Activated CD4-positive, alpha-beta T cell treated with anti-CD3 and anti-CD28 coated beads for 4 hours (primary cell): ENCODE data around the gene TEF.
A peak's percentile ranks its signal among the peaks of the same experiment; 100 is the strongest.
"Not testable (repeated sequence)": the region's sequence is repeated elsewhere in the genome, so short reads cannot be mapped to it uniquely, and the experiment has no call there.

Experiments used
- DNase-seq, 2 donors: peaks; one replicate each; pipeline ENCODE4 v3.0.0-alpha.2; 2020

Gene TEF

DNA sequence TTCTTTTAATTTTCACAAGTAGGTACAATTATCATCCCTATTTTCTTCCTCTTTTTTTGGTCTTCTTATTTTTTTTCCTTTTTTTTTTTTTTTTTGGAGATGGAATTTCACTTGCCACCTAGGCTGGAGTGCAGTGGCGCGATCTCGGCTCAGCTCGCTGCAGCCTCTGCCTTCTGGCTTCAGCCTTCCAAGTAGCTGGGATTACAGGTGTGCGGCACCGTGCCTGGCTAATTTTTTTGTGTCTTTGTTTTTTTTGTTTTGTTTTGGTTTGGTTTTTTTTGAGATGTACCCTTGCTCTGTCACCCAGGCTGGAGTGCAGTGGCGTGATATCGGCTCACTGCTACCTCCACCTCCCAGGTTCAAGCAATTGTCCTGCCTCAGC, 48.2 kb downstream of the TEF start:
- no peak for DNase-seq

DNA sequence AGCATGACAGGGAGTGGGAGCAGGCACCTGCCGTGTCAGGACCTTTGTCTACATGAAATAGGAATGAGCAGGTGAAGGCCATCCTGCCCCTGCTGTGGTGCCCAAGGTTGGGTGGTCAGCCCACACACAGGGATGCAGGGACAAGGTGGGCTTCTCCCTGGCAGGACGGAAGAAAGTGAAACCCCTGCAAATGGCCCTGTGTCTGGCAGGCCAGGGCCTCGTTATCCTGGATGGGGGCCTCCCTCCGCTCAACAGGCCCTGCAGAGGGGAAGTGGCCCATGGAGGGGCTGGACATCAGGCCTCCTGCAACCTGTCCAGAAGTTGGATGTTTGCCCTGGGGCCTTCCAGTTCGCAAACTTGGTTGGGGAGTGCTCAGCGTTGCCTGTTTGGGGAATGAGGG, 49.9 kb downstream of the TEF start:
- DNase-seq = no peak

DNA sequence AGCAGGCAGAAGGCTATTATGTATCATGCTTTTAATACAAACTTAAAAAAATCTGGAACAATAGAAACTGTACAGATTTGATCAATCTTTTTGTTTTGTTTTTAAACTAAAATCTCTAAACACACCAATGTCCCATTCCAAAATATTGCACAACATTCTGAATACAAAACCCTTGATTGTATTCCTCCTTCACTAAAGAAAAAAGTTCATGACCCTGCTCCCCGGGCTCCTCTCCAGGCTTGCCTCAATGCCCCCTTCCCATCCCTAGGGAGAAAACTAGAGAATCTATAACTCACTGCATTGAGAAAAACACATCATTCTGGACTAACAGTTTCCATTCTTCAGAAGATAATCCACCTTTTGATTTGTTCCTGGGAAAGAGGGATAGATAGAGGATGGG, 51.7 kb downstream of the TEF start:
- not testable (repeated sequence) for DNase-seq

DNA sequence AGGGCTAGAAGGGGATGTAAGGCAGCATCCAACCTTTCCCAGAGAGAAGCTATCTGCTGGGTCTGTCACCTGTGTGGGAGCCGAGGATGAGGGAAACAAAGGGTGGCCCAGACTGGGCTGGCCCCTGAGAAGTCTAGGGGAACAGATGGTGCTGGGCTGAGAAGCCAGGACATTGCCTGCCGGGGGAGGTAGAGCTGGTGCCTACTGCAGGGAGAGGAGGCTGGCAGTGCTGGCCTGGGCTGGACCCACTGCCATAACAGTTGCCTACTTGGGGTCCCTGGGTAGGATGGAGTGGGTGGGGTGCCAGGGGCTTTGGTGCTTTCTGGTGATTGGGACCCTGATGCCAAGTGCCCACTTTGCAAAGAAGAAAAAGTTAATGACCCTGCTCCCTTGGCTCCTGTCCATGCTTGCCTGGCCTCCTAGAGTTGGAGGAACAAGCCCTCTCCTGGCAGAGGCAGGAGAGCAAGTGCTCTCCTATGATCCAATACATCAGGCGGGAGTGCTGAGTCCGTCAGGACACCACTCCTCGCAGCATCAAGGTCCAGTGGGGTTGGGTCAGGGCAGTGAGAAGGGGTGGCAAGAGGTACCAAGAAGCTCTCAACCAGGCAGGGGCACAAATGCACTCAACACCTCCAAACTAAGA, 52.7 kb downstream of the TEF start:
- DNase-seq = not testable (repeated sequence)

DNA sequence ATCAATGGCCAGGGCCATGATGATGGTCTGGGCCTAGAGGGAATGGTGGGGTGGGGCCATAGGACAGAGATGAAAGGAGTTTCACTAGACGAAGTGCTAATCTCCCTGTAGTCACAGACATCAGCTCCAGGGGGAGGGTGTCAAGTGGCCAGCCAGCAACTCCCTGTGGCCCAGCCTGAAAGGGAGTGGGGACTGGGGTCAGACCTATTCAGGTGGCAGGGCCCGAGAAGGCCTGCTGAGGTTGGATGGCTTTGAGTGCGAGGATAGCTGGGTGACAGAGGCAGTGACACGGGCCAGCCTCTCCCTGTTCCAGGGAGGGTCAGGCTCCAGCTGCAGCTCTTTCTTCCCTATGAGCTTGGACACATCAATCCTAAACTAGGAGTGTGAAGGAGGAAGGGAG, 53.8 kb downstream of the TEF start:
- no peak for DNase-seq

DNA sequence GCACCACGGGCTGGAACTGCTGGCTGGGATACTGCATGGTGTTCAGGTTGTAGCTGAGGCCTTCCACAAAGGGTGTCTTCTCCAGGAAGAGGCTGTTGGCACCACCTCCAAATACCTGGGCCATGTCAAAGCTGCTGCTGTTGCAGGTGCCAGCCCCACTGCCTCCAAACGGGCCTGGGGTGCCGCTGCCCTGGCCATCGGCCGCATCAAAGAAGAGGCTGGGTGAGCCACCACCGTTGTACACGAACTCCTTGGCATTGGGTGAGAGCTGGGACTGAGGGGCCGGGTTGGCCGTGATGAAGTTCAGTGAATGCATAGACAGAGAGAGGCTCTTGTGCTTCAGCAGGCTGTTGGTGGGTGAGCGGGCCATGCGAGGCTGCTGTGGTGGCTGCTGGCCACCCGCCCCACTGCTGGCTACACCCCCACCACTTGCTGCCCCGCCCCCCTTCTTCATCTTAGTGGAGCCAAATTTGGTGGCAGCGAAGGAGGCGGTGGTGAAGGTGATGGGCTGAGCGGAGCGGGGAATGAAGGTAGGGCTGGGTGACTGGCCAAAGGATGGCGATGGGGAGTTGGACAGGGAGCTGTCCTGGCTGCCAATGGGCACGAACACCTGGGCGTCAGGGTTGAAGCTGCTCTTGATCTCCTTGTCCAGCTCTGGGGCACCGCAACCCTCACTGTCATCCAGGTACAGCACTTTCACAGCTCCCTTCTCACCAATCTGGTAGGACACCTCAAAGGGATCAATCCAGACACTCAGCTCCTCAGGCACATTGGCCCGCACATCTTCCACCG, 54.8 kb downstream of the TEF start:
- no peak for DNase-seq

DNA sequence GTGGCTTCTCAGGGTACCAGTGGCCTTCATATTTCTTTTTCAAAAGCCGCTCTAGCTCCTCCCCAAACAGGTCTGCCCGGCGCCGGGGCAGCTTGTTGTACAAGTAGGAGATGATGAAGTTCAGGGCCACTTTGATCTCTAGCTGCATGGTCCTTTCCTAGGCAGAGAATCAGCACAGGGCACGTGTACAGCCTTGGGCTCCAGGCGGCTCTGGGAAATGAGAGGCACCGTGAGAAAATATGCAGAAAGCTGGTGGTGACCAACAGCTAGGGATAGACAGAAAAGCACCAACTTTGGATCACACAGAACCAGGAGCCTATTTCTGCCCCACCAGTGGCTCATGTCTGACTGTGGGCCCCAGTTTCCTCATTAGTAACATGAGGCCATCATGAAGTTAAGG, 55.5 kb downstream of the TEF start:
- DNase-seq = no peak

DNA sequence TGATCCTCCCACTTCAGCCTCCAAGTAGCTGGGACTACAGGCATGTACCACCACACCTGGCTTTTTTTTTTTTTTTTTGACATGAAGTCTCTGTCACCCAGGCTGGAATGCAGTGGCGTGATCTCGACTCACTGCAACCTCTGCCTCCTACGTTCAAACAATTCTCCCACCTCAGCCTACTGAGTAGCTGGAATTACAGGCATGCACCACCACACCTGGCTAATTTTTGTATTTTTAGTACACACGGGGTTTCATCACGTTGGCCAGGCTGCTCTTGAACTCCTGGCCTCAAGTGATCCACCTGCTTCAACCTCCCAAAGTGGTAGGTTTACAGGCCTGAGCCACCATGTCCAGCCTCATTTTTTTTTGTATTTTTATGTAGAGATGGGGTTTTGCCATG, 58.8 kb downstream of the TEF start:
- DNase-seq = not testable (repeated sequence)

DNA sequence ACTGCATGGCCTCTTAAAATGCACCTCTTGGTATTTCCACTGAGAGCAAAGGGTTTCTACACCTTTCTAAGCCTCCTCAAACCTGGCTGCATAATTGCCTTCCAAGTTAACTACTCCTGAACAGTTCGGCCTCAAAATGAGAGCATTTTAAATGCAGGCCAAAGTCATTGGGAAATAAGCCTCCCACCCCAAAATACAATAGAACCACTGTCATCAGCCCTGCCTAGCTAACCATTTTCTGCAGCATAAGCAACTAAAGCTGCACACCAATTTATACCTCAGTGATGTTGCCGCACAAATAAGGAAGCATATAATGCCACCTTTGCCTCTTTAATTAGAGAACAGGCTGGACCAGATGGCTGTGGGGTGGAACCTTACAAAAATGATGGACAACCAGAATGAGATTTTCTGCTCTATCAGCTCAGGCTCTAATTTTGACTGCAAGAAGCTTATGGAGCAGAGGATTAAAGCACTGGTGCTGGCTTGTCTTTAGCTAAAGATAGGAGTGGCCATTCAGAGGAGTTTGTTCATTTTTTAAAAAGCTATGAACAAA, 60.6 kb downstream of the TEF start:
- DNase-seq = no peak

DNA sequence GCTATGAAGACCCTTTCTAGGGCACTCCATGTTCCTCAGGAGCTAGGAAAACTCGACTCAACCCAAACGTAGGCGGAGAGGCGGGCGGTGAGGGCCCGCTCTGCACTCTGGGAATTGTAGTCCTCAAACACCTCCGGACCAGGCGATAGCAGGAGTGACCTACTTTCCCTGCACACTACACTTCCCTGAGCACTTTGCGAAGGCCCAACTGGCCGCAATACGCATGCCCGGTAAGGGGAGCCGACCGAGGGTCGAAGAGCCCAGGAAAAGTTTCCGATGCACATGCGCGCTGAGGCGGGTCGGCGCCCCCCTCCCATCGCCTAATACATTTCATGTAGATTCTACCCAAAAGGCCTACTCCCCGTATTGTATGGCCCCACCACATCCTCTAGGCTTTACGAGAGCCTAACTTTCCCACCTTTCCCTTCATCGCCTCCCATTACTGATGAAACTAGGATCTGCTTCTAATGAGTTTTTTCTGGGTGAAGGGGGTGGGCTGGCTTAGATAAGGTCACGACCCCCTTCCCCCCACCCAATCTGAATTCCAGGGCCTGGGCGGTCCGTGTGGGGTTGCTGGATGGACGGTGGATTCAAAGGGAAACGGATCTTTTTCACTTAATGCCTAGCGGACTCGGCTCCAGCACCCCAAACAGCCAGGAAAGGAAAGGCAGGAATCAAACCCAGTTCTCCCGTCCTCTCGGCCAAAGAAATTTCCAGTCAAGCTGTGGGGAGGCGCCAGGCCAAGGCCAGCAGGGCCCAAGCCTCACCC, 62.8 kb downstream of the TEF start:
- DNase-seq = peak; percentile 82 to 86

DNA sequence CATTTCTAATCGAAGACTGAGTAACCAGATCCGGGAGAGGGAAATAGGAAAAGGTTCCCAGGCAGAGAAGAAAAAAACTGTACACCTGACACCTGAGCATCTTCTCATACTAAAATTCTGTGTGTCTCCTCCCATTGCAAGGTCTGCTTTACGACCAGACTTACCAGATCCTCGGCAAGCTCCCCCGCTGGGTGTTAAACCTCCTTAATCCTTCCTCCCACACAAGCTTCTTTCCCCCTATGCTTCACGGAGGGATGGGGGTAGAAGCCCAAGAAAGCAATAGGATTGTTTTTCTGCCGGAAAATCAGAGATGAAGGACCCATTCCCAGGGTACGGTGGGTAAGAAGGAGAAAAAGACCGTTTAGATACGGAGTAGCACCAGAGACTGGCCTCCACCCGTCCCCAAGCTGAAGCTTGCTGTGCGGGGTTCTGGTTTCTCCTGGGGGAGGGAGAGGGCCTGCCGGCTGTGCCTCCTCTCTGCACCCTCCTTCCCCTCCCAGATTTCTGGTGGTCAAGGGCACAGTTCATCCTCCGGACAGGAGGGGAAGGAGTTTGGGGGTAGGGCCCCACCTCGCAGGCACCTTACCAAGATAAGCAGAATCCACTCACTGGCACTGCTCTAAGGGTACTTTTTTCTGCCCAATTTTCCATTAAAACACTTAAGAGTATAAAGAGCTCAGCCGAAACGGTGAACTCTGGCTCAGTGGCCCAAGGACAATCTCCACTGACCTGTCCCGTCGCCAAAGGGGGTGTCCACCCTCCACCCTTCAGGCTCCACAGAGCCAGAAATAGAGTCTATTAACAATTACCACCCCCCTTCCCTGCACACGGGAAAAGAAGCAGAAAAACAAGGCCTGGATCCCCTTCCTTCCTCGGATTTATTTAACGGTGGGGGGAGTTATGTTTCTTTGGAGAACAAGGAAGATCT, 63.7 kb downstream of the TEF start:
- peak; percentile 18 to 25 for DNase-seq

DNA sequence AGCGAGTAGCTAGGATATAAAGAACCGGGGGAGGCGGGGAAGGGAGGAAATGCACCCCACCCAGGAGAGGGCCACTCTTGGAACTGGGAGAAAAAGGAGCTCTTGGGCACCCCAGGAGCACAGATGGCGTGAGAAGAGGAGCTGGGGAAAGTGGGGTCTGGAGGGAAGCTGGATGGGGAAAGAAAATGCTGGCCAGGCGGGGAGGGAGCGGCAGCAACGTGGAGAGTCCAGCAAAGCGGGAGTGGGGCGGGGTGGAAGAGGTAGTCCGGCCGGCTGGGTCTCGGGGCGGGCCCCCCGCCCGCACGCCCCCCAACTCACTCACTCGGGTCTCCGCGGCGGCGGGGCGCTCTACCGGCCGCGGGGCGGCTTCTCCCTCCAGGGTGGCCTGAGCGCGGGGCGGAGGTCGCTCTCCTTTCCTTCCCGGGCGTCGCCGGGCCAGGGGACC, 64.3 kb downstream of the TEF start:
- DNase-seq = no peak

DNA sequence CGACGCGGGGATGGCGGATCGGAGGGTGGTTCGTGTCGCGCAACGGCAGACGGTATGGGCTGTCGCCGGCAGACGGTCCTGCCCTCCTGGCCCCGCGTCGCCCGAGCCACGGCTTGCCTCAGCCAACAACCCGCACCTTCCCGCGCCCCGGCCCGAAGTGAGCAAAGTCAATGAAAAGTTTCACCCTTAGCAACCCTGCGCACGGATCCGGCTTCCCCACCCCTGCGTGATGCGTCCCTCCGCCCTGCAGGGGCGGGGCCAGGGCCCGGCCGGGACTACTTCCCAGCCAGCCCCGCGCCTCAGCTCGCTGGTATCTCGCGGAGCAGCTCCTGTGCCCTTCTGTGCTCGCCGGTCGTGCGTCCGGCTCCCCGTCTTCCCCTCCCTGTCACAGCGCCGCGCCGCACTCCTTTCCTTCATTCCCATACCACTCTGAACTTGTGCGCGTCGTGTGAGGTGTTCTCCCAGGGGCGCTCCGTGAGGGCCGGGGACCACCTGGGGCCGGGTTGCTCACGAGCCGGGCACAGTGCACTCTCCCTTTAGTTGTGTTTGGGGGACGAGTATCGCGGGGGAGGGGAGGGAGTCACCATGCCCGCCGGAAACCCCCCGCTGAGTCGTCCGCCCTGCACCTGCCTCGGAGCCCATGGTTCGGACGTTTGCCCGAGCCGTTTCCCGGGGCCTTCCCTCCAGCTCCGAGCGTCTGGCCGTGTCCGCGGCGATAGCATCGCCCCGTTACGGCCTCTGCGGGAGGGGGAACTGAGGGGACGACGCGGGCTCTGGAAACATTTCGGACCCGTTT, 65.1 kb downstream of the TEF start, which contains the start of gene TOB2:
TSS of gene TOB2 (minus strand) at position 163 of the 796 bp plus-strand sequence. CDS start 9,456 bp downstream, outside the sequence.
- peak; percentile 93 to 95 for DNase-seq

DNA sequence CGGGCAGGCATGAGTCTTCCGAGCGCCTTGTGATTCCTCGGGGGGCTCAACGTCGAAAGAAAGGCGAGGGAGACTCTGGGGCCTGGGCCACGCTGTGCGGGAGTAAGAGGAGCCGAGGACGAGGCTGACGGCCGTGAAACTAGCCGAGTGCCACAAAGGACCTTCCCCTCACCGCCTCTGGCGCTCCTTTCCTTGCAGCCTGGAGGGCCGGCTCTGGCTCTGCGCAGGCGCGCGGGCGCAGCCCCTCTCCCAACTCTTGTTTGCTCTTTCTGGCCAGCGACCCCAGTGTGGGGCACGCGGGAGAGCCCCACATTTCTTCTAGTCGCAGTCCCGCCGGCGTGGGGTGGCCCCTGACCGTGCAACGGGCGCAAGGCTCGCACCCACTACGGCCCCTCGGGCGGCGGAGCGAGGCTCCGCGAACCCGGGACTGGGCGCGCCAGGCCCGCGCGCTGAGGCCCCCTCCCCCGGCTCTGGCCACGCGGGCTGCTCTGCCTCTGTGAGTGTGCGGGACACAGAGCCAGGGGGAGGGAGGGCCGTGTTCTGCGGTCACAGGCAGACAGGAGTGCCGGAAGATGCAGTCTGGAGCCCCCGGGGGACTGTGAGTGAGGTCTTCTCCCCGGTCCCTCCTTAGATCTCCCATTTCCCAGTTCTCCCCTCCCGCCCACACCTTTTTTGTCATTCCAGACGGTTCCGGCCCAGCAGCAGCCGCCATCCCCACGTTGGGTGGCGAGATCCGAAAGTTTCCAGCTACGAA, 65.9 kb downstream of the TEF start:
- peak; percentile 42 to 57 for DNase-seq

DNA sequence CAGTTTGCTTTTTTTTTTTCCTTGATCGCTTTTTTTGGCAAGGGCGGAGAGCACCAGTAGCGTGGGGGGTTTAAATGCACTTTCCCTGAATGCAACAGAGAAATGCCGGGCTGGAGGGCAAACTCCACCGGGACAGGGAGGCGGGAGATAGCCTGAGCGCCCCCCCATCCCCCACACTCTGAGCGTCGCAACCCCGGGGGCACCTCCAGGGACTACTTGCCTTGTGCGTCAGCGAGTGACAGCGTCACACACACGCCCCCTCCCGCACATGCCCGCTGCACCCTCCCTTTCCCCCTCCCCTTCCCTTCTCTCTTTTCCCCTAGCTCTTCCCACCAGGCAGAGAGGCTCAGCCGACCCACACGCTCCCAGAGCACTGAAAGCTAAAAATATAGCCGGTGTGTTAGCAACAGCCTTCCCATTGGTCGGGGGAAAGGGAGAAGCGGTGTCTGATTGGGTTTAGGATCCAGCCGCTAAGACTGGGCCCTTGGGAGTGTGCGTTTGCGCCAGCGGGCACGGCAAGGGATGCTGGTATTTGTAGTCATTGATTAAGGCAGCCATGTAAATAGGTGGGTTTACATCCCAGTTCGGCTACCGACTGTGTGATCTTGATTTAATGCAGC, 66.6 kb downstream of the TEF start:
- DNase-seq = peak; percentile 87 to 88
